Heart right ventricle (tissue), 16 donors: Measurements from ENCODE around the gene RXRA. TPM values are rescaled to one million over a fixed set of nuclear protein-coding genes. Genes with fewer than 3 reads are reported as not detected.

Source experiments
- ATAC-seq, 8 donors: fragments of 200-7000 bp; cut with Tn5 transposase; one replicate each; pipeline ENCODE4 v1.9.1; 2020; ENCODE audit warnings: mild to moderate bottlenecking in 8 of 8, moderate library complexity in 8 of 8, moderate number of reproducible peaks in 1 of 8
- DNase-seq, 2 donors: peaks; one replicate each; pipeline ENCODE4 v3.0.0-alpha.2; 2020
- H3K27ac ChIP-seq, 10 donors: fragments of 200-600 bp; sonication (generic) in 2 of 10; one replicate each; pipeline versions ENCODE4 v1.5.0 to v1.8.0; 2020 to 2022; ENCODE audit warnings: mild to moderate bottlenecking in 3 of 10
- H3K27me3 ChIP-seq, 7 donors: fragments of 200-600 bp; one replicate each; pipeline ENCODE4 v1.8.0; 2021 to 2022; ENCODE audit warnings: mild to moderate bottlenecking in 2 of 7
- H3K36me3 ChIP-seq, 9 donors: fragments of 200-600 bp; sonication (generic) in 1 of 9; one replicate each; pipeline versions ENCODE4 v1.5.0 to v1.8.0; 2020 to 2022; ENCODE audit warnings: mild to moderate bottlenecking in 2 of 9
- H3K4me1 ChIP-seq, 9 donors: fragments of 200-600 bp; sonication (generic) in 1 of 9; one replicate each; pipeline versions ENCODE4 v1.5.0 to v1.8.0; 2020 to 2022; ENCODE audit warnings: mild to moderate bottlenecking in 4 of 9
- H3K4me3 ChIP-seq, 10 donors: fragments of 200-600 bp; sonication (generic) in 2 of 10; one replicate each; pipeline versions ENCODE4 v1.5.0 to v1.8.0; 2020 to 2022; ENCODE audit warnings: mild to moderate bottlenecking in 7 of 10, moderate library complexity in 2 of 10
- H3K9me3 ChIP-seq, 11 donors: fragments of 200-600 bp in 10 of 11; sonication (generic) in 2 of 11; one replicate each; pipeline versions ENCODE4 v1.5.0 to v1.8.0; 2013 to 2022; ENCODE audit warnings: mild to moderate bottlenecking in 2 of 11, control low read depth in 1 of 11, moderate library complexity in 1 of 11
- CTCF ChIP-seq, 9 donors: fragments of 200-600 bp; sonication (generic) in 2 of 9; IDR thresholded peaks; one replicate each; pipeline versions ENCODE4 v1.5.0 to v1.8.0; 2021 to 2022; ENCODE audit warnings: antibody characterized with exemption in 9 of 9, mild to moderate bottlenecking in 5 of 9, moderate library complexity in 1 of 9
- WGBS, 2 donors: extraction: QIAGEN DNeasy Blood & Tissue Kit; methylation state at CpG; one replicate each; pipeline ENCODE4 v1.1.7; 2013; ENCODE audit warnings: inconsistent platforms in 1 of 2; 5-methylcytosine and 5-hydroxymethylcytosine counted together
- intact Hi-C, 10 donors: fragments of 100-400 bp; cut with DNase I; formaldehyde crosslinking; loops; one replicate each; pipeline versions ENCODE4 v1.11.1 to v1.14.2; 2022
- polyA plus RNA-seq, 2 donors: library from polyadenylated mRNA; stranded (reverse); fragments of 200-250 nt; gene quantifications; one replicate each; pipeline ENCODE4 v1.2.3, GENCODE V29; 2013
- total RNA-seq, 10 donors: library from RNA; stranded (reverse); fragmentation: NEBNext Ultra II Directional in 3 of 10; extraction: Animal tissue kit (Norgen Biotek cat#: 25700) in 3 of 10; gene quantifications; one replicate each; pipeline versions ENCODE4 v1.2.1 to v1.2.4, GENCODE V29; 2021 to 2023
- donor health status: Arrhythmogenic right ventricular cardiomyopathy.
- donor health status: ischemic (EF 13 %, LVEDD 7.1; RV severe dilation, severe dysfunction).
- donor health status: healthy with polysubstance abuse.
- donor health status: DM: no; HTN: yes; CAD: no.
- donor health status: DM: no; HTN: no; CAD: no.
- donor health status: ischemic (EF 25% LVEDD 6.9; RV normal size, moderate dysfunction).
- donor health status: ischemic (EF 25% LVEDD 5.7; RV mildly dilated, moderate dysfunction).
- donor health status: healthy.
- donor health status: DM: yes; HTN: yes; CAD: no.
- donor health status: Ischemic cardiomyopathy.
- donor health status: ischemic (EF 35%, LVEDD 5.7; RV mildly dilated, moderate dysfunction).
- donor health status: nonischemic (EF 11% LVEDD 7.7; RV severe dilation, severe dysfunction).
- donor health status: DM: yes; HTN: yes; CAD: no.
- donor health status: PGD.
- donor health status: ischemic (EF 29% LVEDD 5.4; RV normal size, mild dysfunction).
- donor health status: nonischemic (EF 23%, LVEDD 6.1; RV moderate dilation, normal function).

Gene RXRA
- total and polyA plus RNA-seq, 12 donors = 22.6 to 92.3 (median 42.0) TPM

DNA sequence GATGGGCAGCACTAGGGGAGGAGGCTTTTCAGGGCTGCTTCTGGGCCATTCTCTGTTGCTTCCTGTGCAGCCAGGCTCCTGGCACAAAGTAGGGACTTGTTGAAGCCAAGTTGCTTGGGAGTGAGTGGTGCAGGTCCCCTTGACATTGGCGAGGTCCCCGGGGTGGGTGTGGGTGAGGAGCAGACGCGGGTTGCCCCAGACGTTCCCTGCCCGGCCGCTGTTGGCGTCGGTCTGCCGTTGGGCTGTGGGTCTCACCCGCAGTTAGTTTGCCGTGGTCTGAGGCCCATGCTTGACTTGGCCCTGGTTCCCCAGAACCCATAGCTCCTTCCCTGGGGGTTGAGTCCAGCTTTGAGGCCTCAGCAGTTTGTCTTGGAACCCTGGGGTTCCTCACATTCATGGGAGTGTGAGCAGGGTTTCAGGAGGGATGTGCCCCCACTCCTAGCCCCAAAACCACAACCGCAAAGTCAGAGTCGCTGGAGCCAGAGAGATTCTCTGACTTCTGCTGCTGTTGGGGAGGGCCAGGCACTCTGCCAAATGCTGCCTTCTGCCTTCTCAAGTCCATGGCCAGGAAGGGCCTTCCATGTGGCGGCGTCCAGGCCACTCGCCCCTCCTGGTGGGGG, 77.5 kb downstream of the RXRA start:
- Histone ChIP-seq H3K4me1 (peaks cover 59 to 96% (median 73%) of the 10 kb centered on the region in 9 donors), H3K9me3 (peaks cover 0 to 8% (median 4%) of the 10 kb centered on the region in 11 donors), H3K36me3 (peaks cover 0 to 15% (median 0%) of the 10 kb centered on the region in 9 donors), H3K4me3 (no peak overlapping the region), H3K27me3 (no peaks in the 10 kb centered on the region), H3K27ac (peak overlapping the region; percentile 66 to 92 (median 86))
- intact Hi-C loops = loop anchor here in 3 of 10 donors (2.0 to 10.0 kb wide), 3 partner anchors 27 to 339 kb away; partner anchors contain the start of gene BRD3 (in 1 of the 3)
- ATAC-seq (peak in 7 of 8 donors; percentile 1 to 33 (median 13)), DNase-seq (peak; percentile 84 to 85)
- WGBS, 2 donors = 12 to 15% methylated on average over 17 of the region's 17 CpGs
- TF ChIP-seq CTCF (IDR thresholded peaks at IDR 0.05) = peak in 1 of 9 donors; percentile 3

DNA sequence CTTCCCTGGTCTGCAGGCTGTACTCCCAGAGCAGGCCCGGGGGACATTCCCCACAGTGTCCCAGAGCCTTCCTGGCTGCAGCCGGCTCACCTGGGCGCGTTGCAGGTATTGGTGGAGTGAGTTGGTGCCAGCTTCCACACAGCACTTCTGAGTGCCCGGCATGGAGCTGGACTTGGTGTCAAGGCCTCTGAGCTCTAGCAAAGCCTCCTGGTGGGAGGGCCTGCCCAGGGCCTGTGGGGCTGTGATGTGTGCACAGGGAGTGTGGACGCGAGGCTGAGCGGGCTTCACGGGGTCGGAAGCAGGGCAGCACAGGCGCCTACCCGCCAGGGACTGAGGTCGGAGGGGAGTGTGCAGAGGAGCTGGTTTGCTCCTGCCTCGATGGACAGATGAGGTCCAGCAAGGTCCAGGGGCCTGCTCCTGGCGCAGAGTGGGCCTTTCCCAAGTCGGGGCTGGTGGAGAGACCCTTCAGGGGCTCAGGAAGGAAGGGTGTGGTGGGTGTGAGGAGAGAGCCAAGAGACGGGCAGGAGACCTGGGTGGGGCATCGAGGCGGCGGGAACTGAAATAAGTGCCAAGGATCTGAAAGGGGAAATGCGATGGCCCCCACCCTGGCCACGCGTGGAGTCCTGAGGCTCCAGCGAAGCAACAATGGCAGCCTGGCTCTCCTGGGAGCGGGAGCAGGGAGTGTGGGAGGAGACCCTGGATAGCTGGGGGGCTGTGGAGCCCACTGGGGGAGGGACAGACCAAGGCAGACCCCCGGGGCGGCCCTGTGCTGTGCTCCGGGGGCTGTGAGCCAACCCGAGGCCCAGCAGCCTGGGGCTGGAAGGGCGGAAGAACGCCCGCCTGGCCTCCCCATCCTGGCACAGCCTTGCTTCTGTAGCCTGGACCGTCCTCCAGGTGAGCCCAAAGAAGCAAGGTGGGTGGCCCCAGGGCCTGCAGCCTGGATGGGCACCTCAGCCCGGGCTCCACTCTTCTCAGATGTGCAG, 78.4 kb downstream of the RXRA start:
- H3K9me3 ChIP-seq = no peaks in the 10 kb centered on the region
- H3K4me1 ChIP-seq = peaks cover 59 to 98% (median 79%) of the 10 kb centered on the region in 9 donors
- H3K36me3 ChIP-seq = peaks cover 0 to 24% (median 0%) of the 10 kb centered on the region in 9 donors
- intact Hi-C loops = loop anchor here in 5 of 10 donors (2.0 to 10.0 kb wide), 8 partner anchors 28 to 340 kb away; partner anchors contain the start of genes BRD3 (in 1 of the 5) and RXRA (in 1 of the 5)
- no peak overlapping the region for H3K4me3 ChIP-seq
- 55 to 67% methylated on average over 34 of the region's 34 CpGs for WGBS, 2 donors
- TF ChIP-seq CTCF (IDR thresholded peaks at IDR 0.05) = no peak
- H3K27ac ChIP-seq = peak overlapping the region; percentile 66 to 92 (median 86)
- DNase-seq = peak in 1 of 2 donors; percentile 36
- H3K27me3 ChIP-seq = no peaks in the 10 kb centered on the region
- no peak for ATAC-seq

DNA sequence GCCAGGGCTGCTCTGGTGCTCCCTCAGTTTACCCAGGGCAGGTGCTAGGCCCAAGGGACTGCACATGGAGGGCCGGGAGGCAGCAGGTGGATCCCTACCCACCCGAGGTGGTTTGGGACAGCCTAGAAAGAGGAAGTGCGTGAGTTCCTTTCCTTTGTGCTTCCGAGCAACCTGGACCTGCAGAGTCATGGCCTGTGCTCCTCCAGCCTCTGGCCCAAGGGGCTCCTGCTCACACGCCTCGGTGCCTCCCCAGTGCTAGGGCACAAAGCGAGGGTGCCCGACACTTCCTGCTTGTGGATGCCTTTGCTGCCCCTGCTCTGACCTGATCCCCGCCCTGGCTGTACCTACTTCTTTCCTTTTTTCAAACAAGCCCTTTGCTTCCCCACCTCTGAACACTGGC, 79.3 kb downstream of the RXRA start:
- no peaks in the 10 kb centered on the region for H3K27me3 ChIP-seq
- peaks cover 0 to 32% (median 0%) of the 10 kb centered on the region in 9 donors for H3K36me3 ChIP-seq
- peaks cover 63 to 100% (median 88%) of the 10 kb centered on the region in 9 donors for H3K4me1 ChIP-seq
- no peaks in the 10 kb centered on the region for H3K9me3 ChIP-seq
- WGBS, 2 donors = 70 to 86% methylated on average over 9 of the region's 9 CpGs
- no peak for ATAC-seq
- intact Hi-C loops = loop anchor here in 4 of 10 donors (2.0 to 10.0 kb wide), 7 partner anchors 29 to 341 kb away; partner anchors contain the start of genes BRD3 (in 1 of the 4) and RXRA (in 1 of the 4)
- DNase-seq = no peak
- peak overlapping the region in 9 of 10 donors; percentile 80 to 92 (median 86) for H3K27ac ChIP-seq
- no peak for TF ChIP-seq CTCF (IDR thresholded peaks at IDR 0.05)
- H3K4me3 ChIP-seq = no peak overlapping the region
